HEK293T (cell line): ENCODE results near the gene SCAF1.

Experiments
- CTCF ChIA-PET: fragments of 350-600 bp; formaldehyde crosslinking; extraction: SDS; loops from one replicate; lab custom pipeline; 2021; ENCODE audit warnings: antibody characterized with exemption, inconsistent platforms; lab: Yijun Ruan, JAX
- POLR2A ChIA-PET: fragments of 350-600 bp; formaldehyde crosslinking; extraction: SDS; loops from one replicate; lab custom pipeline; 2020; ENCODE audit warnings: antibody characterized with exemption, inconsistent platforms; lab: Yijun Ruan, JAX
- DNase-seq: peaks from one replicate; pipeline ENCODE4 v3.0.0; 2012; ENCODE audit warnings: mixed read lengths; ENCODE audit errors: extremely low spot score
- ARNT ChIP-seq: fragments of 450-650 bp; IDR thresholded peaks from 2 replicates; pipeline ENCODE4 v1.6.1; 2017; ENCODE audit warnings: mild to moderate bottlenecking
- BHLHE40 ChIP-seq: fragments of 450-650 bp; IDR thresholded peaks from 2 replicates; pipeline ENCODE4 v1.6.1; 2016; ENCODE audit warnings: mild to moderate bottlenecking, moderate library complexity, borderline replicate concordance
- CTBP1 ChIP-seq: fragments of 450-650 bp; IDR thresholded peaks from 2 replicates; pipeline ENCODE4 v1.6.1; 2016; ENCODE audit warnings: borderline replicate concordance
- ELF4 ChIP-seq: fragments of 450-650 bp; IDR thresholded peaks from 2 replicates; pipeline ENCODE4 v1.6.1; 2017; ENCODE audit warnings: antibody characterized with exemption
- FOXA1 ChIP-seq: fragments of 450-650 bp; IDR thresholded peaks from 2 replicates; pipeline ENCODE4 v1.6.1; 2016; ENCODE audit warnings: mild to moderate bottlenecking
- FOXK2 ChIP-seq: fragments of 450-650 bp; IDR thresholded peaks from 2 replicates; pipeline ENCODE4 v1.6.1; 2016; ENCODE audit warnings: mild to moderate bottlenecking
- FOXM1 ChIP-seq: fragments of 450-650 bp; IDR thresholded peaks from 2 replicates; pipeline ENCODE4 v1.6.1; 2017; ENCODE audit warnings: mild to moderate bottlenecking, borderline replicate concordance
- HDGF ChIP-seq: fragments of 450-650 bp; IDR thresholded peaks from 2 replicates; pipeline ENCODE4 v1.6.1; 2017; ENCODE audit warnings: antibody characterized with exemption, borderline replicate concordance
- L3MBTL2 ChIP-seq: fragments of 450-650 bp; conservative IDR thresholded peaks from 2 replicates; pipeline ENCODE4 v1.6.1; 2016; ENCODE audit warnings: mild to moderate bottlenecking
- LEF1 ChIP-seq: fragments of 450-650 bp; IDR thresholded peaks from 2 replicates; pipeline ENCODE4 v1.6.1; 2017; ENCODE audit warnings: mild to moderate bottlenecking, borderline replicate concordance
- NFRKB ChIP-seq: fragments of 450-650 bp; IDR thresholded peaks from 2 replicates; pipeline ENCODE4 v1.6.1; 2016; ENCODE audit warnings: mild to moderate bottlenecking, moderate library complexity
- SP1 ChIP-seq: fragments of 450-650 bp; IDR thresholded peaks from 2 replicates; pipeline ENCODE4 v1.6.1; 2017
- SUZ12 ChIP-seq: fragments of 450-650 bp; IDR thresholded peaks from 2 replicates; pipeline ENCODE4 v1.6.1; 2016; ENCODE audit warnings: mild to moderate bottlenecking
- TARDBP ChIP-seq: fragments of 450-650 bp; IDR thresholded peaks from 2 replicates; pipeline ENCODE4 v1.6.1; 2016
- ZNF384 ChIP-seq: fragments of 450-650 bp; IDR thresholded peaks from 2 replicates; pipeline ENCODE4 v1.6.1; 2016
- TF ChIP-seq, protein P1 (sequence below): fragments of 450-650 bp; IDR thresholded peaks from 2 replicates; pipeline ENCODE4 v1.6.1; 2016

Gene SCAF1

DNA sequence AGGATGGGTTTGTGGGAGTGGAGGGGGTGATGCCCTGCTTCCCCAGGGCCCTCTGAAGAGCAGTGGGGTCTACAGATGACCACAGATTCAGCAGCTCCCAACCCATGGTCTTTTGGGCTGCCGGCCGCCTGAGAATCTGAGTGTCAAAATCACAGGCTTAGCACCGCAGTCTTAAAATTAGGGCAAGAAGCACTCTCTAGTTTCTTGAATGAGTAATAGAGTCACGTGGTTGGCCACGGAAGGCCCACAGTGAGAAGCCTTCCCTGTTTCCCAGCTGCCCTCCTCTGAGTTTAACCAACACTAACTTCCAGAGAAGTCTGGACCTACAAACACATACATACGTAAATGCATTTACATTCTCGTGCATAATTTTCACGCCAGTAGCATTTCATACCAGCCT is 40.3 kb downstream of the SCAF1 start:
- no peak for TF ChIP-seq NFRKB
- no peak for TF ChIP-seq ZNF384
- TF ChIP-seq FOXA1 = no peak
- no peak for TF ChIP-seq ARNT
- TF ChIP-seq FOXM1 = no peak
- no peak for TF ChIP-seq SP1
- TF ChIP-seq SUZ12 = no peak
- TF ChIP-seq BHLHE40 = no peak
- TF ChIP-seq ELF4 = no peak
- no peak for TF ChIP-seq FOXK2
- TF ChIP-seq HDGF = no peak
- TF ChIP-seq, protein P1, sequence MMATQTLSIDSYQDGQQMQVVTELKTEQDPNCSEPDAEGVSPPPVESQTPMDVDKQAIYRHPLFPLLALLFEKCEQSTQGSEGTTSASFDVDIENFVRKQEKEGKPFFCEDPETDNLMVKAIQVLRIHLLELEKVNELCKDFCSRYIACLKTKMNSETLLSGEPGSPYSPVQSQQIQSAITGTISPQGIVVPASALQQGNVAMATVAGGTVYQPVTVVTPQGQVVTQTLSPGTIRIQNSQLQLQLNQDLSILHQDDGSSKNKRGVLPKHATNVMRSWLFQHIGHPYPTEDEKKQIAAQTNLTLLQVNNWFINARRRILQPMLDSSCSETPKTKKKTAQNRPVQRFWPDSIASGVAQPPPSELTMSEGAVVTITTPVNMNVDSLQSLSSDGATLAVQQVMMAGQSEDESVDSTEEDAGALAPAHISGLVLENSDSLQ = no peak
- no peak for TF ChIP-seq TARDBP
- no peak for TF ChIP-seq LEF1
- TF ChIP-seq L3MBTL2 = no peak
- no peak for TF ChIP-seq CTBP1
- ChIA-PET CTCF (no interaction called here), POLR2A (no interaction called here)
- no peak for DNase-seq

DNA sequence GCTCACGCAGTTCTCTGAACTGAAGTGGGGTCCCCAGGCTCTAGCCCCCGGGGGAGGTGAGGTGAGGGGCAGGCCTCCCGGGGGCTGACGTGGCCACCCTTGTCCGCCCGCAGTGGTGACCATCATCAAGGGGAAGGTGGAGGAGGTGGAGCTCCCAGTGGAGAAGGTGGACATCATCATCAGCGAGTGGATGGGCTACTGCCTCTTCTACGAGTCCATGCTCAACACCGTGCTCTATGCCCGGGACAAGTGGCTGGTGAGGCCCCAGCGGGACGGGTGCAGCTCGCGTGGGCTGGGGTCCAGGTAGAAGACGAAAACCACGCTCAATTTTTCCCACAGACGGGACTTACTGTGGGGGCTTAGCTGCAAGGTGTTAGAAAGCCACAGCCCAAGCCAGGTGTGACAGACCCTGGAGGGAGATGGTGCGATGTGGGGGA is 41.8 kb downstream of the SCAF1 start:
- no peak for DNase-seq
- CTCF ChIA-PET = no interaction called here
- POLR2A ChIA-PET = no interaction called here
- TF ChIP-seq ZNF384 = no peak
- TF ChIP-seq, protein P1 = no peak
- no peak for TF ChIP-seq SUZ12
- no peak for TF ChIP-seq FOXA1
- no peak for TF ChIP-seq LEF1
- no peak for TF ChIP-seq FOXM1
- no peak for TF ChIP-seq TARDBP
- TF ChIP-seq ARNT = no peak
- no peak for TF ChIP-seq SP1
- TF ChIP-seq FOXK2 = no peak
- TF ChIP-seq CTBP1 = no peak
- TF ChIP-seq NFRKB = no peak
- no peak for TF ChIP-seq L3MBTL2
- TF ChIP-seq ELF4 = no peak

DNA sequence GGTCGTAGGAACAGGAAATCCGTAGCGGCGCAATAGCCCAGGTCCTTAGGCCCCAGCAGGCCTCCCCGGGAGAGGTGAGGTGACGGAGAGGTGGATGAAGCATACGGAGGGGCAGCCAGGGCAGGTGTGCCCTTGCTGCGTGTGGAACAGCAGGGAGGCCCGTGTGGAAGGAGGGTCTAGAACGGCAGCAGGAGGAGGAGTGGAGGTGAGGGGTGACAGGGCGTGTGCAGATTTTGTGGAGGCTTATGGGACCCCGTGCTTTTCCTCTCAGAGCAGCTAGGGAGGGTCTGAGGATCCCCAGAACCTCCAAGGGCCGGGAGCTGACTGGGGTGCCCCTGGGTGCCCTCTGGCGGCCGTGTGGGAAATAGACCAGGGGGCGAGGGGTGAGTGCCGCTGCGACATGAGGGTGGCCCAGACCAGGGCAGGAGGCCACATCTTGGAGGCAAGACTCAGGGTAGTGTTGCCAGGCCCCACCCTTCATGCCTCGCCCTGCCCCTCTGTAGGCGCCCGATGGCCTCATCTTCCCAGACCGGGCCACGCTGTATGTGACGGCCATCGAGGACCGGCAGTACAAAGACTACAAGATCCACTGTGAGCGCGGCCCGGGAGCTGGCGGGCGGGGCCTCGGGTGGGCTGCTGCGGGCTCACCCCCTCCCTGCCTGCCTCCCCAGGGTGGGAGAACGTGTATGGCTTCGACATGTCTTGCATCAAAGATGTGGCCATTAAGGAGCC is 42.4 kb downstream of the SCAF1 start:
- peak; percentile 40 for DNase-seq
- ChIA-PET CTCF (no interaction called here), POLR2A (no interaction called here)
- TF ChIP-seq L3MBTL2 = no peak
- no peak for TF ChIP-seq FOXM1
- no peak for TF ChIP-seq FOXK2
- no peak for TF ChIP-seq CTBP1
- no peak for TF ChIP-seq BHLHE40
- no peak for TF ChIP-seq FOXA1
- TF ChIP-seq, protein P1 = no peak
- TF ChIP-seq LEF1 = no peak
- TF ChIP-seq ARNT = no peak
- TF ChIP-seq SUZ12 = no peak
- no peak for TF ChIP-seq NFRKB
- TF ChIP-seq SP1 = no peak
- TF ChIP-seq TARDBP = no peak
- TF ChIP-seq HDGF = no peak
- TF ChIP-seq ELF4 = no peak
- no peak for TF ChIP-seq ZNF384

DNA sequence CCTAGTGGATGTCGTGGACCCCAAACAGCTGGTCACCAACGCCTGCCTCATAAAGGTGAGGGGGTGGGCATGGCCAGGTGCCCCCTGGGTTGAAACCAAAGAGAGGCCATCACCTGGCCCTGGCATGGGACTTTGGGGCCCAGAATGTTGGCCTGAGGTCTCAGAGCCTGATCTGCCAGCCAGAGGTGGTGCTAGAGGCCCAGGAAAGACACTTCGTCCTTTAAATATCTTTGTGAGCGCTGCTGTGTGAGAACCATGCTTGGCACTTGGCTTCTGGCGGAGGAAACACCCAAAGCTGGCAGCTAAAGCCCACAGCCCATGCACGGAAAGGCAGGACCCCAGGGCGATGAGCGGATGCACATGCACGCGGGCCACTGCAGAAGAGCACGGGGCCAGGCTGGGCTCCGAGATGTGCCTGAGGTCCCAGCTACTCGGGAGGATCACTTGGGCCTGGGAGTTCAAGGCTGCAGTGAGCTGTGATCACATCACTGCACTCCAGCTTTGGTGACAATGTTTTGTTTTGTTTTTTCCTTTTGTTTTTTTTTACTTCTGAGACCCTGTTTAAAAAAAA is 43.1 kb downstream of the SCAF1 start:
- no peak for TF ChIP-seq SP1
- no peak for TF ChIP-seq HDGF
- no peak for TF ChIP-seq FOXA1
- TF ChIP-seq LEF1 = no peak
- POLR2A ChIA-PET = interaction anchor here (0.8 kb wide), 1 partner anchor 45 kb away, joined by 3 read pairs; no protein-coding TSS in a partner anchor
- CTCF ChIA-PET = interaction anchor here (0.6 kb wide), 1 partner anchor 14 kb away, joined by 4 read pairs; no protein-coding TSS in a partner anchor
- no peak for DNase-seq

DNA sequence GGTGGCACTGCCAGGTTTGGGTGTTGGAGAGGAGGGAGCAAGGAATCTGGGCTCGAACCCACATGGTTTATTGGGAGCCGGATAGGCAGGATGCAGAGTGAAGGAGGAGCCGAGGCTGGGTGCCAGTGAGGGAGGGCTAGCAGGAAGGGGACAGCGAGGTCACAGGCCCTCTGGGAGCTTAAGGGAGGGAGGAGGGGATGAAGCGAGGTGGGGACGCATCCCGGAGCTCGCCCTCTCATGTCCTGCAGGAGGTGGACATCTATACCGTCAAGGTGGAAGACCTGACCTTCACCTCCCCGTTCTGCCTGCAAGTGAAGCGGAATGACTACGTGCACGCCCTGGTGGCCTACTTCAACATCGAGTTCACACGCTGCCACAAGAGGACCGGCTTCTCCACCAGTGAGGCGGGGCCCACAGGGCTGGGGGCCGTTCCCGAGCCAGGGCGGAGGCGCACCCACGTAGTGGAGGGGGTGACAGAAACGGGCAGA is 43.9 kb downstream of the SCAF1 start:
- POLR2A ChIA-PET = interaction anchor here (0.8 kb wide), 1 partner anchor 45 kb away, joined by 3 read pairs; no protein-coding TSS in a partner anchor
- CTCF ChIA-PET = no interaction called here
- no peak for TF ChIP-seq SUZ12
- TF ChIP-seq FOXA1 = no peak
- no peak for TF ChIP-seq LEF1
- no peak for TF ChIP-seq ZNF384
- TF ChIP-seq, protein P1 = no peak
- no peak for TF ChIP-seq CTBP1
- TF ChIP-seq NFRKB = no peak
- DNase-seq = no peak
